ENCODE measurements around the gene OMA1.

OMA1 gene

DNA sequence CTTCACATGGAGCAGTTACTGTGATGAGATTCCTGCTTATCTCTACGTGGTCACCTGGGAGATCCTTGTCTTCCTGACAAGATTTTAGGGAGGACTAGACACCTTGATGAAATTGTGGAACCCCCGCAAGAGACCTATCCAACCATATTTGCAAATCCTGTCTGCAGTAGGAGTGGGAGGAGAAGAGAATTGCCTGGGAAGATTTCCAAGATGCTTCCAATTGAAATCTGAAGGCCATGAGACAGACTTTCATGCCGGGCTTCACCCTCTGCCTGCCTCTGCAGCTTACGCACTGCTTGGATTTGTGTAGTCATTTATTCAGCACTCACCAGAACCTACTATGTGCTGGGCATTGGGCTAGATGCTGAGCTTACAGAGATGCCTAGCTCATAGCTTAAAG, 106.6 kb downstream of the OMA1 start:
- H3K36me3 ChIP-seq (replicated peaks; ENCODE audit: insufficient read depth, low read length) = no peaks in the 10 kb centered on the region
- H4K20me1 ChIP-seq (ENCODE audit: insufficient read depth, low read length) = no peaks in the 10 kb centered on the region
- H3K9ac ChIP-seq (ENCODE audit: low read length) = no peak overlapping the region
- H3K9me2 ChIP-seq (replicated peaks; ENCODE audit: insufficient read depth, low read length) = no peaks in the 10 kb centered on the region
- H3K27me3 ChIP-seq (replicated peaks; ENCODE audit: insufficient read depth, low read length) = no peaks in the 10 kb centered on the region
- H3K79me2 ChIP-seq (ENCODE audit: low read length) = no peaks in the 10 kb centered on the region
- no peak overlapping the region for H3K27ac ChIP-seq (ENCODE audit: low read length)
- no peak overlapping the region for H2AFZ ChIP-seq (ENCODE audit: low read length)
- no peak overlapping the region for H3K4me2 ChIP-seq (ENCODE audit: low read depth, low read length)
- H3K4me1 ChIP-seq (ENCODE audit: low read length) = no peaks in the 10 kb centered on the region
- H3K9me3 ChIP-seq (replicated peaks; ENCODE audit: insufficient read depth, low read length) = no peaks in the 10 kb centered on the region
- no peaks in the 10 kb centered on the region for H3F3A ChIP-seq (ENCODE audit: insufficient read depth, low read length)
- no peak for DNase-seq
- no peak overlapping the region for H3K4me3 ChIP-seq (ENCODE audit: low read length)
- TF ChIP-seq EZH2 (optimal IDR thresholded peaks at IDR 0.05; ENCODE audit: low read depth, low read length) (no peak), EZH2phosphoT487 (IDR thresholded peaks at IDR 0.05; ENCODE audit: low read length) (no peak)
- TF ChIP-seq, protein P1, sequence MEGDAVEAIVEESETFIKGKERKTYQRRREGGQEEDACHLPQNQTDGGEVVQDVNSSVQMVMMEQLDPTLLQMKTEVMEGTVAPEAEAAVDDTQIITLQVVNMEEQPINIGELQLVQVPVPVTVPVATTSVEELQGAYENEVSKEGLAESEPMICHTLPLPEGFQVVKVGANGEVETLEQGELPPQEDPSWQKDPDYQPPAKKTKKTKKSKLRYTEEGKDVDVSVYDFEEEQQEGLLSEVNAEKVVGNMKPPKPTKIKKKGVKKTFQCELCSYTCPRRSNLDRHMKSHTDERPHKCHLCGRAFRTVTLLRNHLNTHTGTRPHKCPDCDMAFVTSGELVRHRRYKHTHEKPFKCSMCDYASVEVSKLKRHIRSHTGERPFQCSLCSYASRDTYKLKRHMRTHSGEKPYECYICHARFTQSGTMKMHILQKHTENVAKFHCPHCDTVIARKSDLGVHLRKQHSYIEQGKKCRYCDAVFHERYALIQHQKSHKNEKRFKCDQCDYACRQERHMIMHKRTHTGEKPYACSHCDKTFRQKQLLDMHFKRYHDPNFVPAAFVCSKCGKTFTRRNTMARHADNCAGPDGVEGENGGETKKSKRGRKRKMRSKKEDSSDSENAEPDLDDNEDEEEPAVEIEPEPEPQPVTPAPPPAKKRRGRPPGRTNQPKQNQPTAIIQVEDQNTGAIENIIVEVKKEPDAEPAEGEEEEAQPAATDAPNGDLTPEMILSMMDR (IDR thresholded peaks at IDR 0.05; ENCODE audit: low read length) = no peak

DNA sequence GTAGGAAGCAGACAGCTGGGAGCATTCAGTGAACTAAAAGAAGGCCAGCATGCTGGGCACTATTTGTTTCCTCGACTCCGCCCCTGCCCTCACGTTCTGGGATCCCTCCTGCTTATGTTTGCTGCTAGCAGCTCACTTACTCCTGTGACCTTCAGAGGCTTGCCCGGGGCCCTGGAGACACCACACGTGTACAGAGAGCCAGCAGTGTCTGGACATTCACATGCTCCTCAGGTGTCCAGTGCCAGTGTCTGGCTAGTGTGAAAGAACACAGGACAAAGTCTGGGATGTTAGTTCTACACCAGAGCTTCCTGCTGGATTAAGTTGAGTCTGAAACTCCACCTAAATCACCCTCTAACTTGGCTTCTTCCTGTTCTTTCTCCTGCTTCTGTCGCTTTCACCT, 108.1 kb downstream of the OMA1 start:
- Histone ChIP-seq H3K27ac (ENCODE audit: low read length) (no peak overlapping the region), H3K4me3 (ENCODE audit: low read length) (no peak overlapping the region), H3K4me1 (ENCODE audit: low read length) (no peaks in the 10 kb centered on the region), H3K4me2 (ENCODE audit: low read depth, low read length) (no peak overlapping the region), H4K20me1 (ENCODE audit: insufficient read depth, low read length) (no peaks in the 10 kb centered on the region), H3K36me3 (replicated peaks; ENCODE audit: insufficient read depth, low read length) (no peaks in the 10 kb centered on the region), H3K27me3 (replicated peaks; ENCODE audit: insufficient read depth, low read length) (no peaks in the 10 kb centered on the region), H3F3A (ENCODE audit: insufficient read depth, low read length) (no peaks in the 10 kb centered on the region), H3K9me3 (replicated peaks; ENCODE audit: insufficient read depth, low read length) (no peaks in the 10 kb centered on the region), H3K79me2 (ENCODE audit: low read length) (no peaks in the 10 kb centered on the region), H2AFZ (ENCODE audit: low read length) (no peak overlapping the region), H3K9me2 (replicated peaks; ENCODE audit: insufficient read depth, low read length) (no peaks in the 10 kb centered on the region), H3K9ac (ENCODE audit: low read length) (no peak overlapping the region)
- TF ChIP-seq EZH2phosphoT487 (IDR thresholded peaks at IDR 0.05; ENCODE audit: low read length) (no peak), EZH2 (optimal IDR thresholded peaks at IDR 0.05; ENCODE audit: low read depth, low read length) (no peak)
- TF ChIP-seq, protein P1 (IDR thresholded peaks at IDR 0.05; ENCODE audit: low read length) = no peak
- no peak for DNase-seq

DNA sequence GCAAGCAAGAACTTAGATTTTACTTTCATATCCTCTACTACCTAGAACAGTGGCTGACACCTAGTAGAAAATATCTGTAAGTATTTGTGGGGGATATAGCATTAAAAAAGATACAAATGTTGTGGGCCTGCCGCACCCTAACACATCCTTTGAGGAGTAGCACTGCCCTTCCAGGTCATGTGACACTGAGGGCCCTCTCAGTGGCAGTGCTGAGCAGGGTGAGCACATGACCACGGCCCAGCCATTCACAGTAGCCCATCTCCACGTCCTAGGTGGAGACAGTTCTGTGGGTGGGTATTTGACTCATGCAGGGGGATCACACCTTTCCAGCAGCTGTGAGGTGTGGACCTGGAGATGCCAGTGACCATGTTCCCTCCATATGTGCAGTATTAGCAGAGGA, 108.9 kb downstream of the OMA1 start:
- no peak overlapping the region for H3K4me3 ChIP-seq (ENCODE audit: low read length)
- H2AFZ ChIP-seq (ENCODE audit: low read length) = no peak overlapping the region
- no peaks in the 10 kb centered on the region for H3K36me3 ChIP-seq (replicated peaks; ENCODE audit: insufficient read depth, low read length)
- DNase-seq = no peak
- H3K4me2 ChIP-seq (ENCODE audit: low read depth, low read length) = no peak overlapping the region
- H3K27ac ChIP-seq (ENCODE audit: low read length) = no peak overlapping the region
- no peaks in the 10 kb centered on the region for H3K27me3 ChIP-seq (replicated peaks; ENCODE audit: insufficient read depth, low read length)
- no peak for TF ChIP-seq EZH2phosphoT487 (IDR thresholded peaks at IDR 0.05; ENCODE audit: low read length)
- TF ChIP-seq, protein P1 (IDR thresholded peaks at IDR 0.05; ENCODE audit: low read length) = no peak
- TF ChIP-seq EZH2 (optimal IDR thresholded peaks at IDR 0.05; ENCODE audit: low read depth, low read length) = no peak
- no peaks in the 10 kb centered on the region for H3K79me2 ChIP-seq (ENCODE audit: low read length)
- no peaks in the 10 kb centered on the region for H4K20me1 ChIP-seq (ENCODE audit: insufficient read depth, low read length)
- no peaks in the 10 kb centered on the region for H3F3A ChIP-seq (ENCODE audit: insufficient read depth, low read length)
- H3K9me2 ChIP-seq (replicated peaks; ENCODE audit: insufficient read depth, low read length) = no peaks in the 10 kb centered on the region
- H3K9me3 ChIP-seq (replicated peaks; ENCODE audit: insufficient read depth, low read length) = no peaks in the 10 kb centered on the region
- no peaks in the 10 kb centered on the region for H3K4me1 ChIP-seq (ENCODE audit: low read length)
- H3K9ac ChIP-seq (ENCODE audit: low read length) = no peak overlapping the region
